Measurements from ENCODE around the gene KCNF1.

The KCNF1 gene

DNA sequence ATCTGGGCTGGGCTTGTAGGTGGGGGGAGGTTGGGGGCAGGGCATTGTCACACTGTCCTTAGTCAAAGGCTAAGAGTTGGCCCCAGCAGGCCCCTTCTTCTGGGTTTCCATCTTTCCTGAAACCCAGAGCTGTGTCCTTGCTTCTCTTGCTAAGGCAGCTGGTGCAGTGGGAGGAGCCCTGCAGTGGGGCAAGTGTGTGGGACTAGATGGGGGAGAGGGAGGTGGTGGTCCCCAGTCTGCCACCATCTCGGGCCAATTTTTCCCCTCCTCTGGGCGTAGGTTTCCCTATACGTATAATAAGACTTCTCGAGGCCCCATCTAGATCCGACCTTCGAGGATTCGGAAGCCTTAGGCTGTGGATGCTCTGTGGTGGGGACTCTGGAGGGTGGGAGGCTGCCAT, 3.5 kb downstream of the KCNF1 start:
- no peak for TF ChIP-seq POLR2AphosphoS5 (IDR thresholded peaks at IDR 0.05; ENCODE audit: low read depth, low read length)
- no peak for TF ChIP-seq POLR2A (IDR thresholded peaks at IDR 0.05; ENCODE audit: low read depth, low read length)
- no peak for TF ChIP-seq POU2F2 (IDR thresholded peaks at IDR 0.05; ENCODE audit: low read depth, low read length)
- TF ChIP-seq PAX5 (IDR thresholded peaks at IDR 0.05; ENCODE audit: insufficient read depth, low read length, severe bottlenecking) = no peak
- TF ChIP-seq TAF1 (IDR thresholded peaks at IDR 0.05; ENCODE audit: low read depth, low read length) = no peak
- no peak for TF ChIP-seq SPI1 (IDR thresholded peaks at IDR 0.05; ENCODE audit: low read depth, low read length)
- DNase-seq (ENCODE audit: insufficient read length, low spot score) (no peak), FAIRE-seq (no peak)

DNA sequence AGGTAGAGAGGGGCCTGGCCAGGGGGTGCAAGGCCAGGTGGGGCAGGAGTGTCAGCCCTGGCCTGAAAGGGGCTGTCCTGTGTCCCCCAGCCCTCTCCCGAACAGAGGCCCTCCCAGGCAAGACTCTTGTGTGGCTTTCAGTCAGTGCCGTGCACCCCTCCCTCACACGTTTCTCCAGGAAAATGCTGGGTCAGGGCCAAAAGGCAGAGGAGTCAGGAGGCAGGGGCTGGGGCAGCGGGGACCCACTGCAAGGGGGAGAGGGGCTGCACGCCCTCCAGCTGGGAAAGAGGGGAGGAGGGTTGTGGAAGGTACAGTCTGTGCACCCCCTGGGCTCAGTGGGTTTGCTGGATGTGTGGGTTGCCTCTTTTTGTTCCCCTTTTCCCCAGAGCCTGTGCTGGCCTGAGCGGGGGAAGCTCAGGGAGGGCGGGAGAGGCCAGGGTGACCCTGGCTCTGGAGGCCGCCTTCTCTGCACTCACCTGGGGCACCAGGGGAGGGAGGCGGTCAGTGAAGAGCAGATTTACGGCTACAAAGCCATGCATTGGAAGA, 4.1 kb downstream of the KCNF1 start:
- DNase-seq (ENCODE audit: insufficient read length, low spot score) (no peak), FAIRE-seq (no peak)
- TF ChIP-seq POU2F2 (IDR thresholded peaks at IDR 0.05; ENCODE audit: low read depth, low read length) (no peak), TAF1 (IDR thresholded peaks at IDR 0.05; ENCODE audit: low read depth, low read length) (no peak), SPI1 (IDR thresholded peaks at IDR 0.05; ENCODE audit: low read depth, low read length) (no peak), PAX5 (IDR thresholded peaks at IDR 0.05; ENCODE audit: insufficient read depth, low read length, severe bottlenecking) (no peak), POLR2AphosphoS5 (IDR thresholded peaks at IDR 0.05; ENCODE audit: low read depth, low read length) (no peak), POLR2A (IDR thresholded peaks at IDR 0.05; ENCODE audit: low read depth, low read length) (no peak)

DNA sequence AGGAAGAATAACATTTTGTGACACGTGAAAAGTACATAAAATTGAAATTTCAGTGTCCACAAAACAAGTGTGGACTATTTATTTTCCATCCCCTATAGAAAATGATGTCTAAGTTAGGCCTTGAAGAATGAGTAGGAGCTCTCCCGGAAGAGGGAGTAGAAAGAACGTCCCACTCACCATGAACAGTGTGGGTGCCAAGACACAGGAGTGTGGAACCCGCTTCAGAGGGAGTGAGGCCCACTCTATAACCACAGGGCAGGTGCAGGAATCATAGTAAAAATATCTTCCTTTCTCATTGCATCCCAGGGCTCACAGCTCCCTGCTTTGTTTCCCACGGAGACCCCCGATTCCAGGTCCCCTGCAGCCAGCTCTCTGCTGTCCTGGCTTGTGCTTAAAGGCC, 5.2 kb downstream of the KCNF1 start:
- DNase-seq (ENCODE audit: insufficient read length, low spot score) (no peak), FAIRE-seq (no peak)
- TF ChIP-seq SPI1 (IDR thresholded peaks at IDR 0.05; ENCODE audit: low read depth, low read length) = no peak
- TF ChIP-seq TAF1 (IDR thresholded peaks at IDR 0.05; ENCODE audit: low read depth, low read length) = no peak
- TF ChIP-seq POU2F2 (IDR thresholded peaks at IDR 0.05; ENCODE audit: low read depth, low read length) = no peak
- no peak for TF ChIP-seq PAX5 (IDR thresholded peaks at IDR 0.05; ENCODE audit: insufficient read depth, low read length, severe bottlenecking)
- no peak for TF ChIP-seq POLR2AphosphoS5 (IDR thresholded peaks at IDR 0.05; ENCODE audit: low read depth, low read length)
- no peak for TF ChIP-seq POLR2A (IDR thresholded peaks at IDR 0.05; ENCODE audit: low read depth, low read length)

DNA sequence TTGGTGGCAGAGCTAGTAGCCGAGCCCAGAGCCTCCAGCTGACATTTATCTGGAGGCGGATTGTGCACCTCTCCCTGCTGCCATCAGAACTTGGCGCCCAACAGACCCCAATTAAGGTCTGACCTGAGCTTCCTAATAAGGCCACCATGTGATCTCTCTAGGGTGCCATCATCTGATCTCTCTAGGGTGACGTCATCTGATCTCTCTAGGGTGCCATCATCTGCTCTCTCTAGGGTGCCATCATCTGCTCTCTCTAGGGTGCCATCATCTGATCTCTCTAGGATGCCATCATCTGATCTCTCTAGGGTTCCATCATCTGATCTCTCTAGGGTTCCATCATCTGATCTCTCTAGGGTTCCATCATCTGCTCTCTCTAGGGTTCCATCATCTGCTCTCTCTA, 6.2 kb downstream of the KCNF1 start:
- DNase-seq (ENCODE audit: insufficient read length, low spot score) = no peak
- FAIRE-seq = no peak
- TF ChIP-seq POLR2A (IDR thresholded peaks at IDR 0.05; ENCODE audit: low read depth, low read length) = no peak
- no peak for TF ChIP-seq PAX5 (IDR thresholded peaks at IDR 0.05; ENCODE audit: insufficient read depth, low read length, severe bottlenecking)
- TF ChIP-seq POU2F2 (IDR thresholded peaks at IDR 0.05; ENCODE audit: low read depth, low read length) = no peak
- TF ChIP-seq SPI1 (IDR thresholded peaks at IDR 0.05; ENCODE audit: low read depth, low read length) = no peak
- TF ChIP-seq TAF1 (IDR thresholded peaks at IDR 0.05; ENCODE audit: low read depth, low read length) = no peak
- no peak for TF ChIP-seq POLR2AphosphoS5 (IDR thresholded peaks at IDR 0.05; ENCODE audit: low read depth, low read length)

GRCh38 chr2:10918661-10919409, 7.1 kb downstream of the KCNF1 start:
- no peak for FAIRE-seq
- TF ChIP-seq POLR2AphosphoS5 (IDR thresholded peaks at IDR 0.05; ENCODE audit: low read depth, low read length) = no peak
- no peak for TF ChIP-seq POU2F2 (IDR thresholded peaks at IDR 0.05; ENCODE audit: low read depth, low read length)
- TF ChIP-seq POLR2A (IDR thresholded peaks at IDR 0.05; ENCODE audit: low read depth, low read length) = no peak
- no peak for TF ChIP-seq SPI1 (IDR thresholded peaks at IDR 0.05; ENCODE audit: low read depth, low read length)
- TF ChIP-seq PAX5 (IDR thresholded peaks at IDR 0.05; ENCODE audit: insufficient read depth, low read length, severe bottlenecking) = no peak
- TF ChIP-seq TAF1 (IDR thresholded peaks at IDR 0.05; ENCODE audit: low read depth, low read length) = no peak
- no peak for DNase-seq (ENCODE audit: insufficient read length, low spot score)

DNA sequence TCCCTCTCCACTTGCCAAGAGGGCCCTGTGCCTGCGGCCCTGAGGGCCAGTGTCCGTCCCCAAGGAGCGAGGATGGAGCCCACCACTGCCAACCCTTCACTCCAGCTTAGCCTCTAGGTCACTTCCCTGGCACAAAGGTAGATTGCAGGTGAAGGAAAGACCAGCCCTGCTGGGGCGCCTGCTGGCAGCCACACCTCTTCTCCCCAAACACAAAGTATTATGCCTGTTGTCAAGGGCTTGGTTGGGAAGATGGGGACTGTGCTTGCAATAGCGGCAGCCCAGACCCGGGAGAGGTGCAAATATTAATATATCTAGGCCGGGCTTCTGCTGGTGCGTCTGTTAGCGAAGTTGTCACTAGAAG, 7.7 kb downstream of the KCNF1 start:
- TF ChIP-seq POLR2AphosphoS5 (IDR thresholded peaks at IDR 0.05; ENCODE audit: low read depth, low read length) = no peak
- no peak for TF ChIP-seq TAF1 (IDR thresholded peaks at IDR 0.05; ENCODE audit: low read depth, low read length)
- no peak for TF ChIP-seq POU2F2 (IDR thresholded peaks at IDR 0.05; ENCODE audit: low read depth, low read length)
- TF ChIP-seq POLR2A (IDR thresholded peaks at IDR 0.05; ENCODE audit: low read depth, low read length) = no peak
- TF ChIP-seq PAX5 (IDR thresholded peaks at IDR 0.05; ENCODE audit: insufficient read depth, low read length, severe bottlenecking) = no peak
- no peak for TF ChIP-seq SPI1 (IDR thresholded peaks at IDR 0.05; ENCODE audit: low read depth, low read length)
- no peak for FAIRE-seq
- DNase-seq (ENCODE audit: insufficient read length, low spot score) = no peak

- FAIRE-seq = no peak
- DNase-seq (ENCODE audit: insufficient read length, low spot score) = no peak
- TF ChIP-seq POLR2AphosphoS5 (IDR thresholded peaks at IDR 0.05; ENCODE audit: low read depth, low read length) (no peak), POLR2A (IDR thresholded peaks at IDR 0.05; ENCODE audit: low read depth, low read length) (no peak), POU2F2 (IDR thresholded peaks at IDR 0.05; ENCODE audit: low read depth, low read length) (no peak), PAX5 (IDR thresholded peaks at IDR 0.05; ENCODE audit: insufficient read depth, low read length, severe bottlenecking) (no peak), TAF1 (IDR thresholded peaks at IDR 0.05; ENCODE audit: low read depth, low read length) (no peak), SPI1 (IDR thresholded peaks at IDR 0.05; ENCODE audit: low read depth, low read length) (no peak)
These were observed 8.3 kb downstream of the KCNF1 start for GRCh38 chr2:10919771-10920621.

DNA sequence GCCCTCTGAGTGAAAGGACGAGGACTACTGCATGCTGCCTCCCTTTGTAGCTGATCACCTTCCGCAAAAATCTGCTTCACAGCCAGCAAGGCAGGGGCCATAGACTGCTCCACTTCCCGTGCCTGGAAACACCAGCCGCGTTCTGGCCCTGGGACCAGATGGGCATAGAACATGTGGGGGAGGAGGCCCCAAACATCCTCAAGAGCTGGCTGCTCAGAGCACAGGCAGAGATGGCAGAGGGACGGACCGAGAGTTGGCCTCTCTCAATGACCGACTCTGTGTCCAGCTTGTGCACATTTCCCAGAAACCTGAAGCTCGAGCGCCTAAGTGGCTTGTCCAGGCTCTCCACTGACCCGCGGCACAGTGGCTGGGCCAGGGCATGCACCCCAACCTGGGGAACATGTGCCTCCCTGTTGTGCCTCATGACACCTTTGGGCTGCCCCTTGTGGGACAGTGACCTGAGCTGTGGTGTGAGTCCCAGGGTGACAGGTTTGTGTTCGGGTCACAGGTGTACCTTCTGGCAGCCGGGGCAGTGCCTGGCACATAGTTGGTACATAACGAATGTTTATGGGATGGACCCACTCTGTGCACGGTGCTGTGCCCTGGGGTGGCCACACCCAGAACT, 9.1 kb downstream of the KCNF1 start:
- TF ChIP-seq PAX5 (IDR thresholded peaks at IDR 0.05; ENCODE audit: insufficient read depth, low read length, severe bottlenecking) (no peak), SPI1 (IDR thresholded peaks at IDR 0.05; ENCODE audit: low read depth, low read length) (no peak), POLR2A (IDR thresholded peaks at IDR 0.05; ENCODE audit: low read depth, low read length) (no peak), POU2F2 (IDR thresholded peaks at IDR 0.05; ENCODE audit: low read depth, low read length) (no peak)
- no peak for FAIRE-seq
- no peak for DNase-seq (ENCODE audit: insufficient read length, low spot score)

- TF ChIP-seq TAF1 (IDR thresholded peaks at IDR 0.05; ENCODE audit: low read depth, low read length) (no peak), POLR2A (IDR thresholded peaks at IDR 0.05; ENCODE audit: low read depth, low read length) (no peak), SPI1 (IDR thresholded peaks at IDR 0.05; ENCODE audit: low read depth, low read length) (no peak), POLR2AphosphoS5 (IDR thresholded peaks at IDR 0.05; ENCODE audit: low read depth, low read length) (no peak), POU2F2 (IDR thresholded peaks at IDR 0.05; ENCODE audit: low read depth, low read length) (no peak), PAX5 (IDR thresholded peaks at IDR 0.05; ENCODE audit: insufficient read depth, low read length, severe bottlenecking) (no peak)
- no peak for FAIRE-seq
- no peak for DNase-seq (ENCODE audit: insufficient read length, low spot score)
These were observed 9.8 kb downstream of the KCNF1 start for GRCh38 chr2:10921525-10921924.
